NCI-H1105 treated with DMSO at 0.1 percent for 48 hours (cell line): ENCODE data around the gene ABHD12.

Source experiments
- DNase-seq: peaks from one replicate; lab custom pipeline; 2025; lab: John Stamatoyannopoulos, UW

ABHD12 gene

GRCh38 chr20:25306991-25307903, 83.4 kb downstream of the ABHD12 start:
- no peak for DNase-seq

- DNase-seq: no peak
Observed at GRCh38 chr20:25304025-25304549, 86.5 kb downstream of the ABHD12 start.

GRCh38 chr20:25303292-25304024, 87.2 kb downstream of the ABHD12 start:
- no peak for DNase-seq

DNA sequence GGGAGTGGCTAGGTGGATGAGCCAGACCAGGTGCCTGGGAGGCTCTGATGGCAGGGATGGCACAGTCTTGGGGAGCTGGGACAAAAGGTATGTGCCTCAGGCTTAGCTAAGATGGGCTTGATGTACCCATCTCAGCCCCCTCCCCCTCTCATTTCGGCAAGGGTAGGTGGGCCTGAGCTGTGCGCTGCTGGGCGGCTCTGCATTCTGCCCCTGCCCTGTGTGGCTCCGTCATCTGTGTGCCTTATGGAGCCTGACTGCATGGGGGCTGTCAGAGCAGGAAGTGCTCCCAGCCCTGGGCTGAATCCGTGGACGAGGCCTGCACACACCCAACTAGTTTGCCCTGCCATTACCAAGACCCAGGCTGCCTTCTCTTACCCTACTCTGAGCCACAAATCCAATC, 88.0 kb downstream of the ABHD12 start:
- no peak for DNase-seq

GRCh38 chr20:25301357-25301920, 89.2 kb downstream of the ABHD12 start:
- no peak for DNase-seq

- DNase-seq: no peak
Observed at GRCh38 chr20:25300496-25301170, 90.0 kb downstream of the ABHD12 start.

- DNase-seq: peak; percentile 28
Observed at GRCh38 chr20:25299806-25300205, 90.8 kb downstream of the ABHD12 start.

GRCh38 chr20:25297141-25297905, 93.3 kb downstream of the ABHD12 start:
- no peak for DNase-seq

- DNase-seq: peak; percentile 9
Observed at GRCh38 chr20:25296094-25297093, 94.2 kb downstream of the ABHD12 start.

- no peak for DNase-seq
Observed at GRCh38 chr20:25295386-25296093, 95.1 kb downstream of the ABHD12 start.

DNA sequence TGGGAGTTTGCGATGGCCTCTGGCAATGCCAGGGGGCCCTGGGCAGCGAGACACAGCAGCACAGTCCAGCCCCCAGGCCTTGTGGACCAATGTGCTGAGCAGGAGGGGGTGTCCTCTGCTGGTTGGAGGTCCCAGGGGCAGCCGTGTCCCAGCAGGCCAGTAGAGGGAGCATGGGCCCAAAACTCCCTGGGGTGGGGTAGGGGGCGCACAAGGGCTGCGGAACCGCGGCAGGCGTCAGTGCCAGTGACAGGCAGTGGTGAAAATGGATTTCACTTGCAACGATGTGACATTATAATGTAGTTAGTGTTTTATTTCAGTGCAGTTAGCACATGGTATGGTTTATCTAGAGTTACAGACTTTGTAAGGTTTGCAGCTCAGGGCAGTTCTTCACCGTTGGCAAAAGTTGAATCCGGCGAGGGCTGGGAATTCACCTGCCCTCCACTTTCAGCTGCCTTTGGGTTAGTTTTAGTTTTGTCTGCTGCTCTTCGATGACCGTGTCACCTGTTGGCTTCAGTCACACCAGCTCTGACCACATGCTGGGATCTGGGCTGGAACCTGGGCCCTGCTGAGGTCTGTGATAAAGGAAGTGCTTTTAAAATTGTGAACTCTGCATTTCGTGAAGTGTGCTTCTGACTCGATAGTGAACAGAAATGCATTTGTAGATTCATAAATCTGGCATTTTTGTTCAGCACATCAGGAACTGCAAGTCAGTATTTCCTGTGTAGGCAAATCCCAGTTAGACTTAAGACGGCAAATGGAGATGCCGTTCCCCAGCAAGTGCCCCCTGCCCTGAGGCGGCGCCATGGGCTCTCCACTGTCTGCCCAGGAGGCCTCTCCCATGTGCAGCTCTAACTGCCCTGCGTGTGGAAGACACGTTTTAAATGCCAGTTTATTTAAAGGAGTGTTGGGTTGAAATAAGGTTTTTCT, 95.9 kb downstream of the ABHD12 start:
- DNase-seq: peak; percentile 32

GRCh38 chr20:25293910-25294458, 96.7 kb downstream of the ABHD12 start:
- no peak for DNase-seq

DNA sequence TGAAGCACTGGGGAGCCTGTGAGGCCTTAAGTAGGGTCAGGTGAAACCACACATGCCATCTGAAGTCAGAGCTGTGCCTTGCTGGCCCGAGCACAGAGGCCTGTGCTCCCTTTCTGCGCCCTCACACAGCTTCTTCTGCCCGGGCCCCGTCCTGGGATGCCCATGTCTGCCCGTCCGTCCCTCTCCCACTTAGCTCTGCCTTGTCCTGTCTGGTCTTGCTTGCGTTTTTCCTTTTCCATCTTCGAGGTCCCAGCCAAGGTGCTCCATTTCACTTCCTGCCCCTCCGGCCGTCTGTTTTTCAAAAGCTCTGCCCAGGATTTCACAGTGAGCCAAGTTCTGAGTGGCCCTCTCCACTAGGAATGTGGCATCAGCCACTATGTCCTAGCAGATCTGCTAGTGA, 97.1 kb downstream of the ABHD12 start:
- DNase-seq: no peak

GRCh38 chr20:25292176-25292891, 98.3 kb downstream of the ABHD12 start:
- no peak for DNase-seq

GRCh38 chr20:25291432-25292133, 99.1 kb downstream of the ABHD12 start:
- no peak for DNase-seq

DNA sequence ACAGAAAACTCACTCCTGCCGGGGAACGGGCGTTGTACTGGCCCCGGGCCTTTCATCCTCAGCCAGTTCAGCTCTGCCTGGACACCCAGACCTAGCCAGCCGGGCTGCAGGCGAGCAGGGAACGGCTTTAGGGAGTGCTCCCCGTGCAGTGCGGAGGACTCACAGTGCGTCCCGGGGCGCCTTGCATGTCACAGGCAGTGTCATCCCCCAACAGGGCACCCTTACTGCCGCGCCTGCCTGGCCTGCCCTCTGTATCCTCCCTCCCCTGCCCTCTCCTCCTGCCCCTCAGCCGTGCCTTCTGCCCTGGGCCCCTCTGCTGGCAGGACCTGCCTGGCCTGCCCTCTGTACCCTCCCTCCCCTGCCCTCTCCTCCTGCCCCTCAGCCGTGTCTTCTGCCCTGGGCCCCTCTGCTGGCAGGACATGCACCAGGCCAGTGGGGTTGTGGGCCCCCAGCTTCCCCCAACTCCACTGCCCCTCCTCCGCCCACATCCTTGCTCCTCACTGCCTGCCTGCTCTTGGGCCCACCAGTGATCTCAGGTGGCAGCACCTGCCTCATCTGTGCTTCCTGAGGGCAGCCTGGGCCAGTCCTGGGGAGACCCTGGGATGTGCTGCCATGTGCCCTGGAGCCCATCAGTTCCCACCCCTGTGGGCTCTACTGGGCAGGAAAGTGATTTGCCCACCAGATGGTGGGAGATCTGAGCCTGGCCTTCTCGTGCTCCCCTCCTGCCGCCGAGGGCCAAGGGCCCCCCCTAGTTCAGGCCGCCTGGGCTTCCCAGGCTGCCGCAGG, 99.8 kb downstream of the ABHD12 start:
- DNase-seq: no peak
